ENCODE data around the gene PCDHGA8.
"Not testable (repeated sequence)": the region's sequence is repeated elsewhere in the genome, so short reads cannot be mapped to it uniquely, and the experiment has no call there.

Gene PCDHGA8

DNA sequence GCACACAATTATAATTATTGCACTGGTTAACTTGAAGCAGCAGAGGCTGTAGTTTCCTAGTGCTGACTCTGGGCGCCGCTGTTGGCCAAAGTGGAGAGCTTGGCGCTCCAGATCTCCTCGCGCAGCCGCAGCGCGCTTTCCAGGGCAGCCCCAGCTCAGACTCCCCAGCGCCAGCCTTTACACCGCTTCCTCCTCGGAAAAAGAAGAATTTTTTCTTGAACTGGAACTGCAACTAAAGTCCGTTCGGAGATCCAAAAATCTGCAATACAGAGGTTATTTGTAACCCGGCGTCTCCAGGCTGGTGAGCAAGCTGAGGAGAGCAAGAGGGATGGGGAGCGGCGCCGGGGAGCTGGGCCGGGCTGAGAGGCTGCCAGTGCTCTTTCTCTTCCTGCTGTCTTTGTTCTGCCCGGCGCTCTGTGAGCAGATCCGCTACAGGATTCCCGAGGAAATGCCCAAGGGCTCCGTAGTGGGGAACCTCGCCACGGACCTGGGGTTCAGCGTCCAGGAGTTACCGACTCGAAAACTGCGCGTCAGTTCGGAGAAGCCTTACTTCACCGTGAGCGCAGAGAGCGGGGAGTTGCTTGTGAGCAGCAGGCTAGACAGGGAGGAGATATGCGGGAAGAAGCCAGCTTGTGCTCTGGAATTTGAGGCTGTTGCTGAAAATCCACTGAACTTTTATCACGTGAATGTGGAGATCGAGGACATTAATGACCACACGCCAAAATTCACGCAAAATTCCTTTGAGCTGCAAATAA lies 4.7 kb upstream of the PCDHGA8 start, which contains the start of gene PCDHGB4:
TSS of gene PCDHGB4 (plus strand) at position 142 of the 755 bp plus-strand sequence. CDS start at position 329, 187 bp downstream.
- Histone ChIP-seq H3K4me3 (ENCODE audit: low read length) (peak within 1 kb of the TSS; percentile 55), H3K36me3 (ENCODE audit: control insufficient read depth, low read length) (peaks cover 42% of the 10 kb centered on the region), H3K9me3 (ENCODE audit: control insufficient read depth, insufficient read depth, low read length) (peaks cover 34% of the 10 kb centered on the region)
- H3K4me1 ChIP-seq (ENCODE audit: control insufficient read depth, low read length); H3K27me3 ChIP-seq (ENCODE audit: control insufficient read depth, low read length); H4K20me1 ChIP-seq (ENCODE audit: control insufficient read depth, insufficient read depth, low read depth, low read length); H3K4me2 ChIP-seq (ENCODE audit: low read length); H3F3A ChIP-seq (ENCODE audit: control insufficient read depth, insufficient read depth); H3K9me2 ChIP-seq (replicated peaks; ENCODE audit: control insufficient read depth, low read length); H3K27ac ChIP-seq (ENCODE audit: low read depth, low read length); H3K79me2 ChIP-seq (ENCODE audit: control insufficient read depth, low read length): not testable (repeated sequence)
- peak; percentile 41 for TF ChIP-seq CTCF (IDR thresholded peaks at IDR 0.05; ENCODE audit: low read depth, low read length, poor library complexity, severe bottlenecking)

- no peak overlapping the region for H3K4me2 ChIP-seq (ENCODE audit: low read length)
- H3K79me2 ChIP-seq (ENCODE audit: control insufficient read depth, low read length): peaks cover 7% of the 10 kb centered on the region
- H3K27me3 ChIP-seq (ENCODE audit: control insufficient read depth, low read length): no peaks in the 10 kb centered on the region
- H3K9me3 ChIP-seq (ENCODE audit: control insufficient read depth, insufficient read depth, low read length): peaks cover 32% of the 10 kb centered on the region
- H3F3A ChIP-seq (ENCODE audit: control insufficient read depth, insufficient read depth): peaks cover 2% of the 10 kb centered on the region; the same call in 1 of the 2 replicates
- H3K4me1 ChIP-seq (ENCODE audit: control insufficient read depth, low read length): no peaks in the 10 kb centered on the region
- H3K27ac ChIP-seq (ENCODE audit: low read depth, low read length): no peak overlapping the region
- H4K20me1 ChIP-seq (ENCODE audit: control insufficient read depth, insufficient read depth, low read depth, low read length): no peaks in the 10 kb centered on the region
- no peak for TF ChIP-seq EZH2phosphoT487 (IDR thresholded peaks at IDR 0.05; ENCODE audit: borderline replicate concordance, low read length)
- TF ChIP-seq CTCF (IDR thresholded peaks at IDR 0.05; ENCODE audit: low read depth, low read length, poor library complexity, severe bottlenecking): no peak
- H3K36me3 ChIP-seq (ENCODE audit: control insufficient read depth, low read length): peaks cover 42% of the 10 kb centered on the region
- no peaks in the 10 kb centered on the region for H3K9me2 ChIP-seq (replicated peaks; ENCODE audit: control insufficient read depth, low read length)
- H3K4me3 ChIP-seq (ENCODE audit: low read length): 0 out of 2 replicates have a peak overlapping the region, but pooled peaks have one; percentile 2
Observed at GRCh38 chr5:141388661-141389060, 3.8 kb upstream of the PCDHGA8 start.

DNA sequence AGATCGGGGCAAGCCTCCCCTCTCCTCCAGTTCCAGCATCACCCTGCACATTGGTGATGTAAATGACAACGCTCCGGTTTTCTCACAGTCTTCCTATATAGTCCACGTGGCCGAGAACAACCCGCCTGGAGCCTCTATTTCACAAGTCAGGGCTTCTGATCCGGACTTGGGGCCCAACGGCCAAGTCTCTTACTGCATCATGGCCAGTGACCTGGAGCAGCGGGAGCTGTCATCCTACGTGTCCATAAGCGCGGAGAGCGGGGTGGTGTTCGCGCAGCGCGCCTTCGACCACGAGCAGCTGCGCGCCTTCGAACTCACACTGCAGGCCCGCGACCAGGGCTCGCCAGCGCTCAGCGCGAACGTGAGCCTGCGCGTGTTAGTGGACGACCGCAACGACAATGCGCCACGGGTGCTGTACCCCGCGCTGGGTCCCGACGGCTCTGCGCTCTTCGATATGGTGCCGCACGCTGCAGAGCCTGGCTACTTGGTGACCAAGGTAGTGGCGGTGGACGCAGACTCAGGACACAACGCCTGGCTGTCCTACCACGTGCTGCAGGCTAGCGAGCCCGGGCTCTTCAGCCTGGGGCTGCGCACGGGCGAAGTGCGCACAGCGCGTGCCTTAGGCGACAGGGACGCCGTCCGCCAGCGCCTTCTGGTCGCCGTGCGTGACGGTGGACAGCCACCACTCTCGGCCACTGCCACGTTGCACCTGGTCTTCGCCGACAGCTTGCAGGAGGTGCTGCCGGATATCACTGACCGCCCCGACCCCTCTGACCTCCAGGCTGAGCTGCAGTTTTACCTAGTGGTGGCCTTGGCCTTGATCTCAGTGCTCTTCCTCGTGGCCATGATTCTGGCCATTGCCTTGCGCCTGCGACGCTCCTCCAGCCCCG lies 3.0 kb upstream of the PCDHGA8 start:
- TF ChIP-seq CTCF (IDR thresholded peaks at IDR 0.05; ENCODE audit: low read depth, low read length, poor library complexity, severe bottlenecking) (no peak), EZH2phosphoT487 (IDR thresholded peaks at IDR 0.05; ENCODE audit: borderline replicate concordance, low read length) (no peak)
- H3K4me2 ChIP-seq (ENCODE audit: low read length): no peak overlapping the region
- H4K20me1 ChIP-seq (ENCODE audit: control insufficient read depth, insufficient read depth, low read depth, low read length): no peaks in the 10 kb centered on the region
- H3K27me3 ChIP-seq (ENCODE audit: control insufficient read depth, low read length): no peaks in the 10 kb centered on the region
- no peak overlapping the region for H3K4me3 ChIP-seq (ENCODE audit: low read length)
- H3K27ac ChIP-seq (ENCODE audit: low read depth, low read length): no peak overlapping the region
- H3K36me3 ChIP-seq (ENCODE audit: control insufficient read depth, low read length): peaks cover 43% of the 10 kb centered on the region
- H3K4me1 ChIP-seq (ENCODE audit: control insufficient read depth, low read length): no peaks in the 10 kb centered on the region
- H3K9me3 ChIP-seq (ENCODE audit: control insufficient read depth, insufficient read depth, low read length): peaks cover 32% of the 10 kb centered on the region
- H3K79me2 ChIP-seq (ENCODE audit: control insufficient read depth, low read length): peaks cover 7% of the 10 kb centered on the region
- peaks cover 2% of the 10 kb centered on the region; the same call in 1 of the 2 replicates for H3F3A ChIP-seq (ENCODE audit: control insufficient read depth, insufficient read depth)
- H3K9me2 ChIP-seq (replicated peaks; ENCODE audit: control insufficient read depth, low read length): no peaks in the 10 kb centered on the region

Measured in DOHH2 (cell line).